Testis (tissue), 2 donors: ENCODE results near the gene C3orf38.

Source experiments
- POLR2A ChIP-seq: fragments of 450-650 bp; IDR thresholded peaks from one replicate; pipeline ENCODE4 v1.6.1; 2017; ENCODE audit warnings: antibody characterized with exemption, mild to moderate bottlenecking, moderate library complexity
- TF ChIP-seq, protein P1 (sequence below), 3 experiments: fragments of 450-650 bp in 2 of 3; fragments of 200-600 bp in 1 of 3; sonication (generic) in 1 of 3; IDR thresholded peaks; one replicate each; pipeline ENCODE4 v1.5.1; 2016 to 2019; ENCODE audit warnings: antibody characterized with exemption in 3 of 3, mild to moderate bottlenecking in 2 of 3, moderate library complexity in 1 of 3

DNA sequence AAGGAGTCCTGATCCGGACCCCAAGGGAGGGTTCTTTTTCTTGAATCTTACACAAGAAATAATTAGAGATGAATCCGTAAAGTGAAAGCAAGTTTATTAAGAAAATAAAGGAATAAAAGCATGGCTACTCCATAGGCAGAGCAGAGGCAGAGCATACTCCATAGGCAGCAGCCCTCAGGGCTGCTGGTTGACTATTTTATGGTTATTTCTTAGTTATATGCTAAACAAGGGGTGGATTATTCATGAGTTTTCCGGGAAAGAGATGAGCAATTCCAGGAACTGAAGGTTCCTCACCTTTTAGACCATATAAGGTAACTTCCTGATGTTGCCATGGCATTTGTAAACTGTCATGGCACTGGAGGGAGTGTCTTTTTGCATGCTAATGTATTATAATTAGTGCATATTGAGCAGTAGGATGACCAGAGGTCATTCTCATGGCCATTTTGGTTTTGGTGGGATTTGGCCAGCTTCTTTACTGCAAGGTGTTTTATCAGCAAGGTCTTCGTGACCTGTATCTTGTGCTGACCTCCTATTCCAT lies 42.2 kb downstream of the C3orf38 start:
- TF ChIP-seq, protein P1, sequence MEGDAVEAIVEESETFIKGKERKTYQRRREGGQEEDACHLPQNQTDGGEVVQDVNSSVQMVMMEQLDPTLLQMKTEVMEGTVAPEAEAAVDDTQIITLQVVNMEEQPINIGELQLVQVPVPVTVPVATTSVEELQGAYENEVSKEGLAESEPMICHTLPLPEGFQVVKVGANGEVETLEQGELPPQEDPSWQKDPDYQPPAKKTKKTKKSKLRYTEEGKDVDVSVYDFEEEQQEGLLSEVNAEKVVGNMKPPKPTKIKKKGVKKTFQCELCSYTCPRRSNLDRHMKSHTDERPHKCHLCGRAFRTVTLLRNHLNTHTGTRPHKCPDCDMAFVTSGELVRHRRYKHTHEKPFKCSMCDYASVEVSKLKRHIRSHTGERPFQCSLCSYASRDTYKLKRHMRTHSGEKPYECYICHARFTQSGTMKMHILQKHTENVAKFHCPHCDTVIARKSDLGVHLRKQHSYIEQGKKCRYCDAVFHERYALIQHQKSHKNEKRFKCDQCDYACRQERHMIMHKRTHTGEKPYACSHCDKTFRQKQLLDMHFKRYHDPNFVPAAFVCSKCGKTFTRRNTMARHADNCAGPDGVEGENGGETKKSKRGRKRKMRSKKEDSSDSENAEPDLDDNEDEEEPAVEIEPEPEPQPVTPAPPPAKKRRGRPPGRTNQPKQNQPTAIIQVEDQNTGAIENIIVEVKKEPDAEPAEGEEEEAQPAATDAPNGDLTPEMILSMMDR (IDR thresholded peaks at IDR 0.05), result no peak
- no peak for TF ChIP-seq POLR2A
